ENCODE results near the gene TSPAN19. TPM values are rescaled to one million over a fixed set of nuclear protein-coding genes. Genes with fewer than 3 reads are reported as not detected.

Gene TSPAN19
- total and polyA plus RNA-seq, 2 of the 8 experiments (the other 6 are each of a cell fraction or from before 2014, with no cell fraction given) = 0.09 TPM; not detected in 1

DNA sequence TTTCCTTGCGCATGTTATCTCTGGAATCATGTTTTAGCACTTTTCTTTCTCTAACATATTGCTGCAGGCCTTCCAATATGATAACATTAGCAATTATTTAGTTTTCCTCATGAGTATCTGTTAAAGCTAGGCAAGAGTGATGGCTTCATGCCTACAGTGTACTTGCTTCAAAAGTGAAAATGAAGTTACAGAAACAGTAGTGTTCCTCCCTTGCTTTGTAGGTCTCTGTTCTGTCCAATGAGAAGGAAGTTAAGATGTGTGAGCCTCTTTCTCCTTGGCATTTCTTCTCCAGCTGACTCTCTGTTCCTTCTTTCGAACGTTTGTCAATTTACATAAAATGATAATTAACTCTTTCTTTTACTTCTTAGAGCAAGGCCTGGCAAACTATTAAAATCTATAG lies 22.3 kb upstream of the TSPAN19 start:
- Histone ChIP-seq H3K23me2 (ENCODE audit: low read depth, low read length) (no peaks in the 10 kb centered on the region), H3K4me2 (ENCODE audit: insufficient read depth in 1 of 2, low read depth in 2 of 2, low read length in 2 of 2) (no peak overlapping the region), H2BK5ac (ENCODE audit: low read depth, low read length) (no peak overlapping the region), H3K14ac (ENCODE audit: insufficient read length) (no peak overlapping the region), H3K9me3 (ENCODE audit: insufficient read depth in 2 of 2, low read depth in 1 of 2, low read length in 1 of 2) (no peaks in the 10 kb centered on the region), H2BK15ac (ENCODE audit: low read length) (no peak overlapping the region), H3K4ac (replicated peaks; ENCODE audit: insufficient read length, low read depth, low read length) (no peak overlapping the region), H4K5ac (ENCODE audit: insufficient read length, low read depth, low read length) (no peak overlapping the region), H2BK20ac (ENCODE audit: low read length) (no peak overlapping the region), H3K4me1 (replicated peaks in 1 of 4; ENCODE audit: control insufficient read depth in 3 of 4, insufficient read depth in 4 of 4, low read length in 3 of 4) (no peaks in the 10 kb centered on the region), H3K79me1 (ENCODE audit: low read depth, low read length) (no peaks in the 10 kb centered on the region), H2BK12ac (ENCODE audit: low read depth, low read length) (no peak overlapping the region), H3K23ac (ENCODE audit: insufficient read length) (no peak overlapping the region), H4K91ac (replicated peaks; ENCODE audit: insufficient read length, low read length) (no peak overlapping the region), H4K20me1 (replicated peaks in 1 of 2; ENCODE audit: control insufficient read depth in 1 of 2, insufficient read depth in 2 of 2, low read length in 2 of 2) (no peaks in the 10 kb centered on the region), H3K36me3 (ENCODE audit: control insufficient read depth in 2 of 4, insufficient read depth in 4 of 4, low read length in 3 of 4) (no peaks in the 10 kb centered on the region), H4K8ac (ENCODE audit: extremely low read depth, insufficient read depth, low read length) (no peak overlapping the region), H3K4me3 (ENCODE audit: extremely low read depth in 1 of 4, insufficient read depth in 2 of 4, low read depth in 3 of 4, low read length in 4 of 4) (no peak overlapping the region), H2AK5ac (ENCODE audit: low read depth, low read length) (no peak overlapping the region), H3K79me2 (ENCODE audit: control insufficient read depth in 1 of 2, insufficient read depth in 2 of 2, low read length in 2 of 2) (no peaks in the 10 kb centered on the region), H3K18ac (ENCODE audit: extremely low read depth, low read length) (no peak overlapping the region), H3K27ac (ENCODE audit: low read depth, low read length) (no peak overlapping the region), H2BK120ac (replicated peaks; ENCODE audit: low read depth, low read length) (no peak overlapping the region), H2AFZ (ENCODE audit: low read length) (no peak overlapping the region), H3K9ac (replicated peaks in 1 of 4; ENCODE audit: extremely low read depth in 1 of 4, low read depth in 3 of 4, low read length in 3 of 4) (peak overlapping the region in 1 of 4 experiments; percentile 34; a peak in 1 of 7 replicates), H3K56ac (replicated peaks; ENCODE audit: insufficient read length, low read depth, low read length) (no peak overlapping the region), H3K27me3 (replicated peaks in 1 of 4; ENCODE audit: control insufficient read depth in 3 of 4, extremely low read depth in 1 of 4, insufficient read depth in 3 of 4, low read length in 3 of 4) (no peaks in the 10 kb centered on the region)
- WGBS, 2 experiments (ENCODE audit: extremely low coverage in 1 of 2, insufficient coverage in 1 of 2, insufficient read length in 1 of 2, insufficient replicate concordance in 2 of 2, low coverage in 1 of 2, low lambda C conversion rate in 2 of 2, missing lambda C conversion rate in 1 of 2) = 87% methylated on average over 3 of the region's 3 CpGs; no CpG with 5 or more reads in 1 of the 2 experiments
- DNase-seq (ENCODE audit: low read depth in 1 of 2, low spot score in 2 of 2) (no peak), FAIRE-seq (no peak)
- ChIA-PET POLR2A (ENCODE audit: partially characterized antibody) (interaction anchor here (0.6 kb wide), 1 partner anchor 20 kb away, joined by 3 read pairs; no protein-coding TSS in a partner anchor), CTCF (ENCODE audit: partially characterized antibody) (interaction anchor here (0.6 to 6.5 kb wide), 22 partner anchors 8 to 827 kb away, joined by 3 to 61 read pairs (median 4); partner anchors contain the start of genes LRRIQ1 and TSPAN19)
- TF ChIP-seq POLR2AphosphoS5 (IDR thresholded peaks at IDR 0.05; ENCODE audit: low read depth, low read length) = no peak
- no peak for TF ChIP-seq RNF2 (IDR thresholded peaks at IDR 0.05; ENCODE audit: borderline replicate concordance, low read depth, low read length, missing control alignments, poor library complexity, severe bottlenecking)
- TF ChIP-seq SIRT6 (IDR thresholded peaks at IDR 0.05; ENCODE audit: low read length) = no peak
- no peak for TF ChIP-seq PHF8 (conservative IDR thresholded peaks at IDR 0.05; ENCODE audit: low read depth, low read length)

Data from H1 (cell line).